H9 (cell line): ENCODE data around the gene MYO15A. TPM values are rescaled to one million over a fixed set of nuclear protein-coding genes. Genes with fewer than 3 reads are reported as not detected.

Experiments
- DNase-seq: peaks from one replicate; pipeline ENCODE4 v3.0.0-alpha.2; 2017
- H2AFZ ChIP-seq: one replicate; pipeline ENCODE4 v1.6.1; 2013; ENCODE audit warnings: mild to moderate bottlenecking, low read length, control low read depth, moderate library complexity
- H2AK5ac ChIP-seq: 2 replicates; pipeline ENCODE4 v1.6.1; 2013; ENCODE audit warnings: low read length, control low read depth, mixed read lengths; ENCODE audit not compliant: insufficient read length
- H2BK120ac ChIP-seq: one replicate; pipeline ENCODE4 v1.6.1; 2013; ENCODE audit warnings: low read depth, mild to moderate bottlenecking, low read length, control low read depth, inconsistent platforms; ENCODE audit not compliant: poor library complexity, severe bottlenecking
- H2BK12ac ChIP-seq: 2 replicates; pipeline ENCODE4 v1.6.1; 2013; ENCODE audit warnings: low read length, control low read depth, mixed read lengths, low read depth; ENCODE audit not compliant: insufficient read length
- H2BK15ac ChIP-seq: 2 replicates; pipeline ENCODE4 v1.6.1; 2013; ENCODE audit warnings: low read depth, low read length, control low read depth
- H2BK20ac ChIP-seq: one replicate; pipeline ENCODE4 v1.6.1; 2013; ENCODE audit warnings: low read depth, mild to moderate bottlenecking, low read length, control low read depth, inconsistent platforms; ENCODE audit not compliant: poor library complexity, severe bottlenecking
- H2BK5ac ChIP-seq: 2 replicates; pipeline ENCODE4 v1.6.1; 2013; ENCODE audit warnings: low read length, control low read depth, mixed read lengths; ENCODE audit not compliant: insufficient read length
- H3K14ac ChIP-seq: 2 replicates; pipeline ENCODE4 v1.6.1; 2013; ENCODE audit warnings: low read length, control low read depth; ENCODE audit not compliant: insufficient read depth
- H3K18ac ChIP-seq: 2 replicates; pipeline ENCODE4 v1.6.1; 2013; ENCODE audit warnings: low read depth, mild to moderate bottlenecking, mixed read lengths, low read length, control low read depth; ENCODE audit not compliant: insufficient read length
- H3K23ac ChIP-seq: 2 replicates; pipeline ENCODE4 v1.6.1; 2013; ENCODE audit warnings: low read length, control low read depth, mixed read lengths, low read depth; ENCODE audit not compliant: insufficient read length
- H3K23me2 ChIP-seq: 2 replicates; pipeline ENCODE4 v1.6.1; 2013; ENCODE audit warnings: low read depth, mild to moderate bottlenecking, mixed read lengths, low read length, control low read depth; ENCODE audit not compliant: insufficient read length, poor library complexity, severe bottlenecking
- H3K27ac ChIP-seq: 2 replicates; pipeline ENCODE4 v1.5.1; 2013; ENCODE audit warnings: low read length, control low read depth, mixed read lengths, low read depth; ENCODE audit not compliant: insufficient read length
- H3K27me3 ChIP-seq: 2 replicates; pipeline ENCODE4 v1.6.1; 2013; ENCODE audit warnings: low read length, control low read depth, inconsistent platforms; ENCODE audit not compliant: insufficient read depth
- H3K4ac ChIP-seq: 2 replicates; pipeline ENCODE4 v1.6.1; 2013; ENCODE audit warnings: low read depth, mild to moderate bottlenecking, control low read depth, inconsistent platforms, low read length, moderate library complexity
- H3K4me1 ChIP-seq: 2 replicates; pipeline ENCODE4 v1.6.1; 2013; ENCODE audit warnings: low read length, control low read depth, inconsistent platforms; ENCODE audit not compliant: insufficient read depth
- H3K4me2 ChIP-seq: 2 replicates; pipeline ENCODE4 v1.6.1; 2013; ENCODE audit warnings: low read length, control low read depth, mixed read lengths; ENCODE audit not compliant: insufficient read length, insufficient read depth
- H3K56ac ChIP-seq: 2 replicates; pipeline ENCODE4 v1.6.1; 2013; ENCODE audit warnings: low read depth, mild to moderate bottlenecking, mixed read lengths, low read length, control low read depth; ENCODE audit not compliant: insufficient read length
- H3K79me1 ChIP-seq: 2 replicates; pipeline ENCODE4 v1.6.1; 2013; ENCODE audit warnings: low read depth, mild to moderate bottlenecking, moderate library complexity, low read length, control low read depth, inconsistent platforms; ENCODE audit not compliant: insufficient read depth, poor library complexity, severe bottlenecking
- H3K79me2 ChIP-seq: 2 replicates; pipeline ENCODE4 v1.6.1; 2013; ENCODE audit warnings: low read length, control low read depth, inconsistent platforms; ENCODE audit not compliant: insufficient read depth
- H3K9ac ChIP-seq: 2 replicates; pipeline ENCODE4 v1.6.1; 2013; ENCODE audit warnings: low read length, control low read depth, mixed read lengths; ENCODE audit not compliant: insufficient read length; ENCODE audit errors: extremely low read depth
- H3K9me3 ChIP-seq: one replicate; pipeline ENCODE4 v1.6.1; 2013; ENCODE audit warnings: low read depth, low read length, inconsistent platforms; ENCODE audit not compliant: control insufficient read depth
- H3T11ph ChIP-seq: one replicate; pipeline ENCODE4 v1.6.1; 2013; ENCODE audit warnings: mild to moderate bottlenecking, low read length, control low read depth, inconsistent platforms
- H4K20me1 ChIP-seq: one replicate; pipeline ENCODE4 v1.6.1; 2013; ENCODE audit not compliant: control insufficient read depth, insufficient read length, insufficient read depth
- H4K5ac ChIP-seq: 2 replicates; pipeline ENCODE4 v1.6.1; 2013; ENCODE audit warnings: low read depth, mild to moderate bottlenecking, mixed read lengths, low read length, control low read depth; ENCODE audit not compliant: insufficient read length
- H4K8ac ChIP-seq: replicated peaks from 2 replicates; pipeline ENCODE4 v1.6.1; 2013; ENCODE audit warnings: low read length, control low read depth, mixed read lengths, low read depth; ENCODE audit not compliant: insufficient read length
- H4K91ac ChIP-seq: 2 replicates; pipeline ENCODE4 v1.6.1; 2013; ENCODE audit warnings: low read depth, mild to moderate bottlenecking, moderate library complexity, mixed read lengths, low read length, control low read depth; ENCODE audit not compliant: insufficient read length
- H3K27ac Mint-ChIP-seq, 3 experiments: 2 replicates in 2 of 3; 3 replicates in 1 of 3; pipeline ENCODE4 v1.8.0; 2020 to 2021; ENCODE audit warnings: mixed read lengths in 3 of 3, mild to moderate bottlenecking in 1 of 3, moderate library complexity in 1 of 3
- H3K27me3 Mint-ChIP-seq: 2 replicates; pipeline ENCODE4 v1.8.0; 2021; ENCODE audit warnings: low read depth, mild to moderate bottlenecking, moderate library complexity, mixed read lengths
- H3K36me3 Mint-ChIP-seq, 3 experiments: 2 replicates in 2 of 3; 3 replicates in 1 of 3; pipeline ENCODE4 v1.8.0; 2020 to 2021; ENCODE audit warnings: low read depth in 3 of 3, mixed read lengths in 3 of 3; ENCODE audit not compliant: insufficient read depth in 1 of 3
- H3K4me1 Mint-ChIP-seq, 2 experiments: 2 replicates each; pipeline ENCODE4 v1.8.0; 2020; ENCODE audit warnings: mixed read lengths in 2 of 2
- H3K4me3 Mint-ChIP-seq, 2 experiments: 2 replicates in 1 of 2; 3 replicates in 1 of 2; pipeline ENCODE4 v1.8.0; 2020 to 2021; ENCODE audit warnings: mild to moderate bottlenecking in 2 of 2, mixed read lengths in 2 of 2, moderate library complexity in 1 of 2
- H3K9me3 Mint-ChIP-seq, 2 experiments: 2 replicates in 1 of 2; 3 replicates in 1 of 2; pipeline ENCODE4 v1.8.0; 2020; ENCODE audit warnings: mild to moderate bottlenecking in 2 of 2, mixed read lengths in 2 of 2, moderate library complexity in 1 of 2
- CTCF ChIP-seq: fragments of 200-600 bp; sonication (generic); conservative IDR thresholded peaks from 3 replicates; pipeline ENCODE4 v1.8.0; 2021; ENCODE audit warnings: antibody characterized with exemption, mild to moderate bottlenecking
- WGBS: extraction: QIAGEN DNeasy Blood & Tissue Kit; methylation state at CpG from one replicate; pipeline ENCODE4 v1.1.7; 2013; ENCODE audit warnings: missing lambda C conversion rate, low lambda C conversion rate, mixed read lengths; ENCODE audit not compliant: insufficient read length; ENCODE audit errors: extremely low coverage; 5-methylcytosine and 5-hydroxymethylcytosine counted together
- total RNA-seq: library from RNA; stranded (reverse); gene quantifications from 2 replicates; pipeline ENCODE4 v1.2.1, GENCODE V29; 2021

The MYO15A gene
- total RNA-seq, 1 experiment from 2014 or later, result 2.5 TPM

GRCh38 chr17:18177722-18178121, 69.2 kb downstream of the MYO15A start:
- Mint-ChIP-seq H3K9me3 (no peaks in the 10 kb centered on the region), H3K4me3 (no peak overlapping the region), H3K27ac (no peak overlapping the region; a peak in 1 of 7 replicates), H3K36me3 (no peaks in the 10 kb centered on the region), H3K4me1 (peaks cover 13 to 24% of the 10 kb centered on the region in 2 experiments), H3K27me3 (no peaks in the 10 kb centered on the region; the same call in 1 of the 2 replicates)
- H3K23ac ChIP-seq, result no peak overlapping the region
- no peak overlapping the region for H2AFZ ChIP-seq
- WGBS, result no CpG with 5 or more reads among the region's 8 CpGs
- no peak overlapping the region for H3K9ac ChIP-seq
- DNase-seq, result no peak
- no peak overlapping the region for H2AK5ac ChIP-seq
- no peaks in the 10 kb centered on the region for H3K4me1 ChIP-seq
- no peaks in the 10 kb centered on the region for H3K9me3 ChIP-seq
- H3K4me2 ChIP-seq, result no peak overlapping the region
- H3K79me2 ChIP-seq, result no peaks in the 10 kb centered on the region
- no peak overlapping the region for H4K8ac ChIP-seq
- H4K20me1 ChIP-seq, result no peaks in the 10 kb centered on the region
- no peak overlapping the region for H2BK12ac ChIP-seq
- H2BK15ac ChIP-seq, result no peak overlapping the region
- H2BK5ac ChIP-seq, result no peak overlapping the region
- H4K5ac ChIP-seq, result no peak overlapping the region
- no peak overlapping the region for H2BK120ac ChIP-seq
- H3K4ac ChIP-seq, result no peak overlapping the region
- no peak overlapping the region for H3K18ac ChIP-seq
- H3K56ac ChIP-seq, result no peak overlapping the region
- no peak overlapping the region for H3K14ac ChIP-seq
- no peak for TF ChIP-seq CTCF
- H3K27ac ChIP-seq, result no peak overlapping the region
- no peak overlapping the region for H2BK20ac ChIP-seq
- no peaks in the 10 kb centered on the region for H3K23me2 ChIP-seq
- H3K27me3 ChIP-seq, result no peaks in the 10 kb centered on the region
- no peaks in the 10 kb centered on the region for H3K79me1 ChIP-seq
- no peak overlapping the region for H3T11ph ChIP-seq
- H4K91ac ChIP-seq, result no peak overlapping the region
